Gastrocnemius medialis (tissue), 4 donors: ENCODE results near the gene DYSF.

ENCODE experiments used
- POLR2A ChIP-seq, 2 donors: fragments of 450-650 bp; IDR thresholded peaks; one replicate each; pipeline ENCODE4 v1.6.1; 2017; ENCODE audit warnings: antibody characterized with exemption in 2 of 2, mild to moderate bottlenecking in 2 of 2, moderate library complexity in 2 of 2
- TF ChIP-seq, protein P1 (sequence below), 5 experiments: fragments of 450-650 bp in 3 of 5; fragments of 200-600 bp in 2 of 5; sonication (generic) in 2 of 5; IDR thresholded peaks in 4 of 5; conservative IDR thresholded peaks in 1 of 5; 1 replicate in 4 of 5; 2 replicates in 1 of 5; pipeline ENCODE4 v1.5.1; 2016 to 2019; ENCODE audit warnings: antibody characterized with exemption in 5 of 5, mild to moderate bottlenecking in 3 of 5, moderate library complexity in 3 of 5

DNA sequence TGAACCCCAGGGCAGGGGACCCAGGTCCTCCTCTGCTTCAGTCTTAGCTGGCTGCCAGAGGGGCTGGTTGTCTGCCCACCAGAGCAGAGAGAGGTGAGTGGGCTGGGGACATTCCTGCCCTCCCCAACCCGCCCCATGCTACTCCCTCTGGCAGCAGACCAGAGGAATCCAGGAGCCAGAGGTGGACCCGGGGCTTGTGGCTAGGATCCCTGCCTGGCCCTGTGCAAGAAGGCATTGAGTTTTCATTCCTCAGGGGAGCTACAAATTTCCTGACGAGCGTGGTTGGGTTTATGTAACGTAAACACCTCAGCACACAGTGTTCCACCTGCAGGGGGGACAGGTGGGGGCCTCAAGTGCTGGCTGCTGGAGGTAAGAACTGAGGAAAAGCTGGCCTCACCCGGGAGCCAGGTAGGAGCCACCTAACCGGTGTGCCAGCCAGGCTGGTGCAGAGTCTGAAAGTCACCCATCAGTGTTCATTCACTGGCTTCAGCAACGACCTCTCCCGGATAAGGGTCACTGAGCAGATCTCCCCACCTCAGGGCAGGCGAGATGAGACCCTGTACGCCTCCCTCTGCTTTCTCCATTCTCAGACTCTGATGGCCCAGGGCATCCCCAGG is 246.8 kb downstream of the DYSF start:
- TF ChIP-seq, protein P1, sequence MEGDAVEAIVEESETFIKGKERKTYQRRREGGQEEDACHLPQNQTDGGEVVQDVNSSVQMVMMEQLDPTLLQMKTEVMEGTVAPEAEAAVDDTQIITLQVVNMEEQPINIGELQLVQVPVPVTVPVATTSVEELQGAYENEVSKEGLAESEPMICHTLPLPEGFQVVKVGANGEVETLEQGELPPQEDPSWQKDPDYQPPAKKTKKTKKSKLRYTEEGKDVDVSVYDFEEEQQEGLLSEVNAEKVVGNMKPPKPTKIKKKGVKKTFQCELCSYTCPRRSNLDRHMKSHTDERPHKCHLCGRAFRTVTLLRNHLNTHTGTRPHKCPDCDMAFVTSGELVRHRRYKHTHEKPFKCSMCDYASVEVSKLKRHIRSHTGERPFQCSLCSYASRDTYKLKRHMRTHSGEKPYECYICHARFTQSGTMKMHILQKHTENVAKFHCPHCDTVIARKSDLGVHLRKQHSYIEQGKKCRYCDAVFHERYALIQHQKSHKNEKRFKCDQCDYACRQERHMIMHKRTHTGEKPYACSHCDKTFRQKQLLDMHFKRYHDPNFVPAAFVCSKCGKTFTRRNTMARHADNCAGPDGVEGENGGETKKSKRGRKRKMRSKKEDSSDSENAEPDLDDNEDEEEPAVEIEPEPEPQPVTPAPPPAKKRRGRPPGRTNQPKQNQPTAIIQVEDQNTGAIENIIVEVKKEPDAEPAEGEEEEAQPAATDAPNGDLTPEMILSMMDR (IDR thresholded peaks at IDR 0.05 in 4 of 5, conservative IDR thresholded peaks at IDR 0.05 in 1 of 5): no peak
- TF ChIP-seq POLR2A (IDR thresholded peaks at IDR 0.05): no peak
